Uterus (tissue), 4 donors: ENCODE results near the gene PNCK. TPM values are rescaled to one million over a fixed set of nuclear protein-coding genes. Genes with fewer than 3 reads are reported as not detected.
A peak's percentile ranks its signal among the peaks of the same experiment; 100 is the strongest.

Experiments
- DNase-seq, 2 donors: peaks; one replicate each; pipeline ENCODE4 v3.0.0-alpha.2; 2019 to 2020
- H3K27ac ChIP-seq, 2 donors: fragments of 200-600 bp; sonication (generic); 1 replicate in 1 of 2; 2 replicates in 1 of 2; pipeline ENCODE4 v1.5.1; 2016 to 2018
- H3K27me3 ChIP-seq, 2 donors: fragments of 200-600 bp; sonication (generic); one replicate each; pipeline ENCODE4 v1.5.1; 2018 to 2019; ENCODE audit warnings: control low read depth in 1 of 2
- H3K36me3 ChIP-seq, 2 donors: fragments of 200-600 bp; sonication (generic); one replicate each; pipeline ENCODE4 v1.5.1; 2019; ENCODE audit warnings: control low read depth in 1 of 2
- H3K4me1 ChIP-seq, 2 donors: fragments of 200-600 bp; sonication (generic); one replicate each; pipeline ENCODE4 v1.5.1; 2018 to 2019; ENCODE audit warnings: control low read depth in 1 of 2
- H3K4me3 ChIP-seq, 2 donors: fragments of 200-600 bp; sonication (generic); 1 replicate in 1 of 2; 2 replicates in 1 of 2; pipeline ENCODE4 v1.5.1; 2018 to 2019; ENCODE audit warnings: mild to moderate bottlenecking in 1 of 2
- H3K9me3 ChIP-seq, 2 donors: fragments of 200-600 bp; sonication (generic); one replicate each; pipeline ENCODE4 v1.5.1; 2019; ENCODE audit warnings: control low read depth in 1 of 2
- POLR2A ChIP-seq, 2 donors: fragments of 450-650 bp; IDR thresholded peaks; one replicate each; pipeline ENCODE4 v1.6.1; 2016; ENCODE audit warnings: antibody characterized with exemption in 2 of 2, mild to moderate bottlenecking in 1 of 2, moderate library complexity in 1 of 2
- intact Hi-C: fragments of 100-400 bp; cut with DNase I; formaldehyde crosslinking; loops from one replicate; pipeline ENCODE4 v1.15.1; 2023; ENCODE audit warnings: low total_unique reads
- total RNA-seq, 4 donors: library from RNA; depleted of rRNA in 3 of 4; stranded (reverse); fragments of >200 nt in 3 of 4; gene quantifications; one replicate each; pipeline versions ENCODE4 v1.1.0 to v1.2.4, GENCODE V29; 2014 to 2023
- TF ChIP-seq, protein P1 (sequence below), 4 experiments: fragments of 200-600 bp in 2 of 4; fragments of 450-650 bp in 2 of 4; sonication (generic) in 2 of 4; IDR thresholded peaks; one replicate each; pipeline ENCODE4 v1.5.1; 2016 to 2019; ENCODE audit warnings: antibody characterized with exemption in 4 of 4, mild to moderate bottlenecking in 2 of 4, moderate library complexity in 1 of 4
- donor health status: DM: yes; HTN: yes; CAD: no.

PNCK gene
- total RNA-seq, 4 donors from 2014 or later: 1.8 to 8.5 (median 5.9) TPM; not detected in 1

DNA sequence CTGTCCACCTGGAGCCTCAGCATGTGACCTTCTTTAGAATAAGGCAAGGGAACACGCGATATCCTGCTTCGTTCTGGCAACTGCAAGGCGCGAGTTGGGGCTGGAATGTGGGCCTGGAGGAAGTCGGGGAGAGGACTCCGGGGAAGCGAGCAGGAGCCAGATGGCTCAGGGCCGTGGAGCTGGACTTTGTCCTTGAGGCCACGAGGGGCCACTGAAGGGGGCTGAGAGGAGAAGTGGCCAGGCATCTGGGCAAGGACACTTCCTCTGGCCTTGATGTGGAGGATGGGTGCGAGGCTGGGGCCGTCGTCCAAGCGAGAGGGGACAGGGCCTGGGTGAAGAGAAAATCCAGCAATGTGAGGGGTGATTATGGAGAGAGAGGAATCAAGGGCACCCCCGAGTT is 38.8 kb downstream of the PNCK start:
- TF ChIP-seq, protein P1, sequence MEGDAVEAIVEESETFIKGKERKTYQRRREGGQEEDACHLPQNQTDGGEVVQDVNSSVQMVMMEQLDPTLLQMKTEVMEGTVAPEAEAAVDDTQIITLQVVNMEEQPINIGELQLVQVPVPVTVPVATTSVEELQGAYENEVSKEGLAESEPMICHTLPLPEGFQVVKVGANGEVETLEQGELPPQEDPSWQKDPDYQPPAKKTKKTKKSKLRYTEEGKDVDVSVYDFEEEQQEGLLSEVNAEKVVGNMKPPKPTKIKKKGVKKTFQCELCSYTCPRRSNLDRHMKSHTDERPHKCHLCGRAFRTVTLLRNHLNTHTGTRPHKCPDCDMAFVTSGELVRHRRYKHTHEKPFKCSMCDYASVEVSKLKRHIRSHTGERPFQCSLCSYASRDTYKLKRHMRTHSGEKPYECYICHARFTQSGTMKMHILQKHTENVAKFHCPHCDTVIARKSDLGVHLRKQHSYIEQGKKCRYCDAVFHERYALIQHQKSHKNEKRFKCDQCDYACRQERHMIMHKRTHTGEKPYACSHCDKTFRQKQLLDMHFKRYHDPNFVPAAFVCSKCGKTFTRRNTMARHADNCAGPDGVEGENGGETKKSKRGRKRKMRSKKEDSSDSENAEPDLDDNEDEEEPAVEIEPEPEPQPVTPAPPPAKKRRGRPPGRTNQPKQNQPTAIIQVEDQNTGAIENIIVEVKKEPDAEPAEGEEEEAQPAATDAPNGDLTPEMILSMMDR (IDR thresholded peaks at IDR 0.05): no peak
- TF ChIP-seq POLR2A (IDR thresholded peaks at IDR 0.05): no peak
- peak in 1 of 2 donors; percentile 3 for DNase-seq

DNA sequence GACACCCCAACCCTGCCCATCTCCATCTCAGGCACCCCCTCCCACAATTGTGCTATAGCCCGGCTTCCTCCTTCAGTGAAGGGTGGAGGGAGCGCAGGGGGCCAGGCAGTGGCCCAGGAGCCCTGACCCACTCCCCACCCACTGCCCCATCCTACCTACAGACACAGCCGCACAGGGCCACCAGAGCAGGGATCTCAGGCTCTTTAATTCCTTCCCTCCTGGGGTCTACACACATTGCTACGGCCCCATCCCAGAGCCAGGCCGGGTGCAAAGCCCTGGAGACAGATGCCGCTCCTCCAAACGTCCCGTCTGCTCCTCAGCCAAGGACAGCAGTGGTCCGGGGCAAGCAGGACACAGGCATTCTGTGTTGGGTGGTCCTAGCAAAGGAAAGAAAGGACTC is 39.4 kb downstream of the PNCK start:
- no peaks in the 10 kb centered on the region for H3K27me3 ChIP-seq
- intact Hi-C loops: no loop called here
- peak in 1 of 2 donors; percentile 4 for DNase-seq

More for the DNA sequence above, 38.8 kb downstream of the PNCK start:
- Histone ChIP-seq H3K27ac (no peak overlapping the region), H3K36me3 (no peaks in the 10 kb centered on the region), H3K4me1 (no peaks in the 10 kb centered on the region), H3K27me3 (no peaks in the 10 kb centered on the region), H3K4me3 (no peak overlapping the region), H3K9me3 (no peaks in the 10 kb centered on the region)
- intact Hi-C loops: no loop called here

DNA sequence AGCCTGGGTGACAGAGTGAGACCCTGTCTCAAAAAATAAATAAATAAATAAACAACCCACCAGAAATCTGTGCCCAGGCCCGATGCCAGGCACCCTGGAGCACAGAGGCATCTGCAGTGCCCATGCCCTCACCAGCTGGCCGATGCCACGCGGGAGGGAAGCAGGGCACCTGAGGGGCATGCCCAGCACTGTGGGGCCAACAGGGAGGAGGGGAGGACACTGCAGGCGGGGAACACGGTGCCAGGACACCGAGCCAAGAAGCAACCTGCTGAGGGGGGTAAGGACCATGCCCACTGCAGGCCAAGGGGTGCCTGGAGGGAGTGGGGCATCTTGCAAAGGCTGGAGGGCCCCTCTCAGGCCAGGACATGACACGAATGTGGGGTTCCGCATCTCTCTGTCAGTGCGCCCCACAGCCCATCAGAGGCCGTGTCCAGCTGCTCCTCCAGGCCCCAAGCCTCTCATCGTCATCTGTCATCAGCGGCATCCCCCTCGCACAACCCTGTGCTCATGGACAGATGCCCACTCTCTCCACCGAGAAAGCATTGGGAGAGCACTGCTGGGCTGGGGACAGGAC is 39.9 kb downstream of the PNCK start:
- Histone ChIP-seq H3K4me1 (no peaks in the 10 kb centered on the region), H3K27ac (no peak overlapping the region), H3K27me3 (no peaks in the 10 kb centered on the region), H3K36me3 (no peaks in the 10 kb centered on the region), H3K4me3 (no peak overlapping the region), H3K9me3 (no peaks in the 10 kb centered on the region)
- TF ChIP-seq POLR2A (IDR thresholded peaks at IDR 0.05): no peak
- TF ChIP-seq, protein P1 (IDR thresholded peaks at IDR 0.05): no peak
- intact Hi-C loops: no loop called here
- peak in 1 of 2 donors; percentile 4 for DNase-seq

More for the DNA sequence above, 39.4 kb downstream of the PNCK start:
- TF ChIP-seq, protein P1 (IDR thresholded peaks at IDR 0.05): no peak
- TF ChIP-seq POLR2A (IDR thresholded peaks at IDR 0.05): no peak
- Histone ChIP-seq H3K4me3 (no peak overlapping the region), H3K27ac (no peak overlapping the region), H3K4me1 (no peaks in the 10 kb centered on the region), H3K9me3 (no peaks in the 10 kb centered on the region), H3K36me3 (no peaks in the 10 kb centered on the region)

DNA sequence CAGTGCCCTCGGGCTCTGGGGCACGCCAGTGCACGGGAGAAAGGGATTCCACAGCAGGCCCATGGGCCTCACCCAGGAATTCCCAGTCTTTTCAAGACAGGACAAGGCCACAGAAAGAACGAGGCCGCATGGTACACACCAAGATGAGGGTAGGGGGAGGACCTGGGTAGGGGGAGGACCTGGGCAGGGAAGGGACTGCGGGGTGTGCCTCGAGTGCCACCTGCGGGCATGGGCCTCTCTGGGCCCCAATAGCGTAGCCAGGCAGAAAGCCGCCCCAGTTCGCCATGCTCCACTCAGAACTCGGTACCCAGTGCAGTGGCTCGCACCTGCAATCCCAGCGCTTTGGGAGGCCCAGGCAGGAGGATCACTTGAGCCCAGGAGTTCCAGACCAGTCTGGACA is 40.6 kb downstream of the PNCK start:
- TF ChIP-seq, protein P1 (IDR thresholded peaks at IDR 0.05): no peak
- TF ChIP-seq POLR2A (IDR thresholded peaks at IDR 0.05): no peak
- Histone ChIP-seq H3K4me3 (no peak overlapping the region), H3K27me3 (no peaks in the 10 kb centered on the region), H3K27ac (no peak overlapping the region), H3K4me1 (no peaks in the 10 kb centered on the region), H3K36me3 (no peaks in the 10 kb centered on the region), H3K9me3 (no peaks in the 10 kb centered on the region)
- intact Hi-C loops: no loop called here
- DNase-seq: peak in 1 of 2 donors; percentile 3

DNA sequence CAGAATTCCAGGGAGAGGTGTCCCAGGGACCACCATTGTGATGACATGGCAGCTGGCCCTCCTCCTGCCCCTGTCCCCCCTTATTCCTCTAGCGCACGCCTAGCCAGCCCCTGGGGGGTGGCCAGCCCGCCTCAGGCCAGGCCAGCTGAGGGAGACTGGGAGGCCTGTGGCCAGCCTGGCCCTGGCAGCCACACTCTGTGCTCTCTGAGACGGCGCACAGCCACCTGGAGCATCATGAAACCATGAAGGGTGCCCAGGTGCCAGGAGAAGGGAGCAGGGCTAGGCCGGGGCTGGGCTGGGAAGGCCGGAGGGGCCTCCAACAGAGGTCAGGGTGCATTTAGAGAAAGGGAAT is 41.0 kb downstream of the PNCK start:
- DNase-seq: no peak
- Histone ChIP-seq H3K9me3 (no peaks in the 10 kb centered on the region), H3K27ac (no peak overlapping the region), H3K27me3 (no peaks in the 10 kb centered on the region), H3K36me3 (no peaks in the 10 kb centered on the region), H3K4me3 (no peak overlapping the region), H3K4me1 (no peaks in the 10 kb centered on the region)
- intact Hi-C loops: no loop called here
- no peak for TF ChIP-seq POLR2A (IDR thresholded peaks at IDR 0.05)
- TF ChIP-seq, protein P1 (IDR thresholded peaks at IDR 0.05): no peak
